Measurements from ENCODE around the gene IL18R1.

DNA sequence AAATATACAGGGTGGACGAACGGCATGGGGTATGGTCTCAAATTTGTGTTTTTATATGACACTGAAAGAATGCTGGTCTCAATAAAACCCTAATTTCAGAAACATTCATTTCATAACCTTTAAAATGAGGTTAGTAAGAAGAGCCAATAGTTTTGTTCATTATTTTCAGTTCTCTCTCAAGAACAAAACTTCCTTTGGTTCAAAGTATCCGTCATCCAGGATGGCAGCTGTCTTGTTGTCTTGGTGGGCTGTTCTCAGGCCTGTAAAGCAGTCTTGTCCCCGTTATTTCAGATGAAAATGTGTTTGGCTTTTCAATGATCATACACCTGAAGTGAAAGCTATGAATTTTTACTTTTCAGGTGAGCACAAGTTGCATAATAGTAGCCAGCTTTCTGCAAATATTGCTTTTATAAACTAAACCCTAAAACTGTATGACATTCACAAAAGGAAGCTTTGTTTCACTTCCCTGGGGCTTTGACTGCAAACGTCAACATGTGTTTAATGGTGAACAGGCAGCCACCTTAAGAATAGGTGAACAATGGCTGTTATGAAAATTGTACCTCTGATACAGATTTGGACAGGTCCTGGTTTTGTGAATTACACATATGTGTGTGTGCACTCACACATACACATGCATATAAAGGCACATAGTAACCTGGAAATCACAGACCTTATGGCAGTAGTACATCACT is 70.0 kb downstream of the IL18R1 start:
- TF ChIP-seq, protein P1, sequence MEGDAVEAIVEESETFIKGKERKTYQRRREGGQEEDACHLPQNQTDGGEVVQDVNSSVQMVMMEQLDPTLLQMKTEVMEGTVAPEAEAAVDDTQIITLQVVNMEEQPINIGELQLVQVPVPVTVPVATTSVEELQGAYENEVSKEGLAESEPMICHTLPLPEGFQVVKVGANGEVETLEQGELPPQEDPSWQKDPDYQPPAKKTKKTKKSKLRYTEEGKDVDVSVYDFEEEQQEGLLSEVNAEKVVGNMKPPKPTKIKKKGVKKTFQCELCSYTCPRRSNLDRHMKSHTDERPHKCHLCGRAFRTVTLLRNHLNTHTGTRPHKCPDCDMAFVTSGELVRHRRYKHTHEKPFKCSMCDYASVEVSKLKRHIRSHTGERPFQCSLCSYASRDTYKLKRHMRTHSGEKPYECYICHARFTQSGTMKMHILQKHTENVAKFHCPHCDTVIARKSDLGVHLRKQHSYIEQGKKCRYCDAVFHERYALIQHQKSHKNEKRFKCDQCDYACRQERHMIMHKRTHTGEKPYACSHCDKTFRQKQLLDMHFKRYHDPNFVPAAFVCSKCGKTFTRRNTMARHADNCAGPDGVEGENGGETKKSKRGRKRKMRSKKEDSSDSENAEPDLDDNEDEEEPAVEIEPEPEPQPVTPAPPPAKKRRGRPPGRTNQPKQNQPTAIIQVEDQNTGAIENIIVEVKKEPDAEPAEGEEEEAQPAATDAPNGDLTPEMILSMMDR (IDR thresholded peaks at IDR 0.05) = no peak
- TF ChIP-seq POLR2A (IDR thresholded peaks at IDR 0.05) = no peak
